Stimulated activated CD4-positive, alpha-beta T cell treated with anti-CD3 and anti-CD28 coated beads, Interleukin-12 subunit alpha, Interleukin-12 subunit beta, amount 100 ng/mL, for 4 hours (primary cell): ENCODE data around the gene ZNF554.
"Not testable (repeated sequence)": the region's sequence is repeated elsewhere in the genome, so short reads cannot be mapped to it uniquely, and the experiment has no call there.

ENCODE experiments used
- DNase-seq: peaks from one replicate; pipeline ENCODE4 v3.0.0-alpha.2; 2020

The ZNF554 gene

DNA sequence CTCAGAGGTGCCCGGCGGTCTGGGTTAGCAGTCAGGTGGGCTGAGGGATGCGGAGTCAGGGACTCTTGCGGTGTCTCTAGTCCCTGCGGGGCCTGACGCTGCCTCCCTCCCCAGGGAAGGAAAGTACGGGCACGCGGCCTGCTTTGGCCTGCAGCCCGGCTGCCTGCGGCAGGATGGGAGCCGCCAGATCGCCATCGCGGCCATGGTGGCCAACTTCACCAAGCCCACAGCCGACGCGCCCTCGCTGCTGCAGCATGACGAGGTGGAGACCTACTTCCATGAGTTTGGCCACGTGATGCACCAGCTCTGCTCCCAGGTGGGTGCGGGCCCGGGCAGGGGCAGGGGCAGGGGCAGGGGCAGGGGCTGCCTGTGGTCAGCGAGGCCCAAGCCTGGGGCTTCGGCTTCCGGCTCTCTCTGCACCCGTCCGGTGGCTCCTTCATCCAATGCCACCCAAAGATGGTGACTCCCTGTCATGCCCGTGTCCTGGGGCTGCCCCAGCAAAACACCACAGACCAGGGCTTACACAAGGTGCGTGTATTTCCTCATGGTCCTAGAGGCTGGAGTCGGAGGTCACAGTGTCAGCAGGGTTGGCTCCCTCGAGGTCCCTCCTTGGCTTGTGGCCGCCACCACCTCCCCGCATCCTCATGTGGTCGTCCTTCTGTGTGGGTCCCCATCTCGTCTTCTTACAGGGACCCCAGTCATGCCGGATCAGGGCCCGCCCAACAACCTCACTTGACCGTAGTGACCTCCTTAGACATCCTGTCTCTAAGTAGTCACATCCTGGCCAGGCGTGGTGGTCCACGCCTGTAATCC lies 11.3 kb upstream of the ZNF554 start:
- DNase-seq, result no peak

GRCh38 chr19:2809387-2810140 lies 10.1 kb upstream of the ZNF554 start:
- no peak for DNase-seq

DNA sequence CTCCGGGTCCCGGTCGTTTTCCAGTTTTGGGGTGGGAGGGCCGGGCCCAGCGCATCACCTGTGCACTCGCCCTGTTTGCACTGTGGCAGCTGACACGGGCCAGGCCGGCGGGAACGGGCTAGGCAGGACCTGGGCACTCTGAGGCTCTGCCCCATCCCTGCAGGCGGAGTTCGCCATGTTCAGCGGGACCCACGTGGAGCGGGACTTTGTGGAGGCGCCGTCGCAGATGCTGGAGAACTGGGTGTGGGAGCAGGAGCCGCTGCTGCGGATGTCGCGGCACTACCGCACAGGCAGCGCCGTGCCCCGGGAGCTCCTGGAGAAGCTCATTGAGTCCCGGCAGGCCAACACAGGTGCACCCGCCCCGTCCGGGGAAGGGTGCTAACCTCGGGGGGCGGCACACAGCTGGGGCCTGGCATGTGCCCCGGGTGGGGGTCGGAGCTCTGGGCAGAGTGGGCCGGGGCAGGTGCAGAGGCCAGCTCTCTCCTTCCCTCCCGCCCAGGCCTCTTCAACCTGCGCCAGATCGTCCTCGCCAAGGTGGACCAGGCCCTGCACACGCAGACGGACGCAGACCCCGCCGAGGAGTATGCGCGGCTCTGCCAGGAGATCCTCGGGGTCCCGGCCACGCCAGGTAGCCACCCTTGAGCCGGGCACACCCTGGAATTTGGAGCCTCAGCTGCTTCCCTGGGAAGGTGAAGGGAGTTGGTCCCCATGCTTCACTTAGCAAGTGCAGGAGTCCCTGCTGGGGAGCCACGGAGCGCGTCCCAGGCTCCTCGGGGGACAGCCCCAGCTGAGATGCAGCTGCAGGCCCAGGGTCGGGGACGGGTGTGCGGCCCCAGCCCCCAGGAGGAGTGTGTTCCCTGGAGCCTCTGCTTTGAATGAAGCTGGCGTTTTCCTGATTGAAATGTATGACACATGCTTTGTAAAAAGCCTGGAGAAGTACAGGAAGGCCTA lies 9.3 kb upstream of the ZNF554 start:
- DNase-seq, result no peak

DNA sequence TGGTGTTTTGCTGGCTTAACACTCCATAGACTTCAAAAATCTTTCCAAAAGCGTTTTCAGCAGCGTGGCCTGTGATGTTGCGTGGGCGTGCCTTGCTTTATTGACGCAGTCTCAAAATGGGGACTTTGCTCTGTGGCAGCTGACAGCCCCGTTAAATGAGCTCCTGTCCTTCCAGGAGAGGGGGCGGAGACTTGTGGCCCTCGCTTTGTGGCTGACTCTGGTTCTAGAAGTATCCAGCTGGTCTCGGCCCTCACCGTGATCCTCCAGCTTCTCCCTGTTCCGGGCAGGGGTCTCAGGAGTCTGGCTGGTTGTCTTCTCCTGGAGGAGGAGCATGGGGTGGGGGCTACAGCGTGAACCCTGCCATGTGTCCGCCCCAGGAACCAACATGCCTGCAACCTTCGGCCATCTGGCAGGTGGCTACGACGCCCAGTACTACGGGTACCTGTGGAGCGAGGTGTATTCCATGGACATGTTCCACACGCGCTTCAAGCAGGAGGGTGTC lies 8.4 kb upstream of the ZNF554 start:
- no peak for DNase-seq

DNA sequence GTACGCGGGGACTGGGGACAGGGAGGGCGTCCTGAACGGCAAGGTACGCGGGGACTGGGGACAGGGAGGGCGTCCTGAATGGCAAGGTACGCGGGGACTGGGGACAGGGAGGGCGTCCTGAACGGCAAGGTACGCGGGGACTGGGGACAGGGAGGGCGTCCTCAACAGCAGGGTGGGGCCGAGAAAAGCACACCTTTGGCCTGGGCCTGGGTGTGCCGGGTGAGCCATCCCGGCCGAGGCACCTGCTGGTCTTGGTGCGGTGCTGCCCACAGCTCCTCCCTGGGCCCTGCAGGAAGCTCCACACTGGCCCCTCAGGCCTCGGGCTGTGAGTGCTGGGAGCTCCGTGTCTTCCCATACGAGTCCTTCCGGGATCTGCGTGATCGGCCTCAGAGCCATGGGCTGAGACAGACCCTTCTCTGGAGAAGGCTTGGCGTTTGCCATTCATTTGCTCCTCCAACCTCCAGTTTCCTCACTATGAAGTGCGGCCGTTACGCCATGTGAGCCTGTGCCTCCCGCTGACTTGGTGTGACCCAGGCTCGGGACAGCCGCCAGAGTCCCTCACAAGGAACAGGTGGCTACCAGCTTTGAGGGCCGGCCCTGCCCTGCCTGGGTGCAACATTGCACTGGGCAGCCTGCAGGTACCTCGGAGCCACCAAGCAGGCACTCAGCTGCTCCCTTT lies 7.8 kb upstream of the ZNF554 start:
- DNase-seq, result no peak

DNA sequence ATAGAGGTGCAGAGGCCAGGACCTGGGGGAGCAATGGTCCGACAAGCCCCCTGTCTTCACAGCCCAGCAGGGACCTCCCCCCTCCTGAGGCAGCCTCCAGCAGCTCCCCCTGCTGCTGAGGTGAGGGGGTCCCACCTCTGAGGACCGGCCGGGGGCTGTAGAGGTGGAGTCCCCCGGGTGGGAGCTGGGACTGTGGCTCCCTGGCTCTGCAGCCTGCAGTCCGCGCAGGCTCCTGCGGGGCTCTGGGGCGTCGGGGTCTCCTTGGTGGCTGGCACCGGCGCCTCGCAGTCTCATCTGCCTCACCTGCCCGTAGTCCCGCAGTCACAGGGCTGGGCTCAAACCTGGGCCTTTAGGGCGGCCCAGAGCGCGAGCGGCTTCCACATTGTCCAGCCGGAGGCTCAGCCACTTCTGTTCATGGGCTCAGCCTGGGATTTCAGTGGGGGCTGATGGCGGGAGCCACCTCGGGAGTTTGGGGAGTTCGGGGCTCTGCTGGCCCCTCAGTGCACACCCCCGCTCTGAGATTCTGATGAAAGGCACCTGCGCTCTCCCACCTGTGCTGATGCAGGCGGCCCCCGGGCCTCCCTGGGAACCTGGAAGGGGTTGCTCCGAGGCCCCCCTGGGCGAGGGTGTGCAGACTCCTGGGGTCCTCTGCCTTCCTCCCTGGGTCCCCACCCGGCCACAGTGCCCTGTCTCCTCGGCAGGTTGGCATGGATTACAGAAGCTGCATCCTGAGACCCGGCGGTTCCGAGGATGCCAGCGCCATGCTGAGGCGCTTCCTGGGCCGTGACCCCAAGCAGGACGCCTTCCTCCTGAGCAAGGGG lies 7.0 kb upstream of the ZNF554 start:
- DNase-seq, result no peak

GRCh38 chr19:2813235-2814160 lies 6.2 kb upstream of the ZNF554 start:
- no peak for DNase-seq

DNA sequence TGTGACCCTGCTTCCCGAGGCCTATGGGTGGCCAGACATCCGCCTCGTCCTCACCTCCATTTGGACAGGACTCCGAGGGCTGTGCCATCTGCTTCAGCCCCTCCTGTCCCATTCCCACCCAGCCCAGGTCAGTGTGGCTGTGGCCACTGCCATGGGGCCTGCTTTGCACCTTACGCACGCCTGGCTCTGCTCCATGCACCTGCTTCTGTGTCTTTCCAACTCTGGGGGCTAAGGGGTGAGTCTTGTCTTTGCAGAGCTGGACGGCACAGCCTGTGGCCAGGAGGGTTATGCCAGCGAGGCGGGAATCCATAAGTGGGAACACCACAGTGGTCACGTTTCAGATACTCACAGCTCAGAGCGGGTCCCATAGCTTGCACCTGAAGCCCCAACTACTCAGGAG lies 5.2 kb upstream of the ZNF554 start:
- no peak for DNase-seq

GRCh38 chr19:2815191-2815614 lies 4.5 kb upstream of the ZNF554 start:
- DNase-seq, result no peak

- no peak for DNase-seq
Measured at GRCh38 chr19:2815923-2816322, 3.7 kb upstream of the ZNF554 start.

DNA sequence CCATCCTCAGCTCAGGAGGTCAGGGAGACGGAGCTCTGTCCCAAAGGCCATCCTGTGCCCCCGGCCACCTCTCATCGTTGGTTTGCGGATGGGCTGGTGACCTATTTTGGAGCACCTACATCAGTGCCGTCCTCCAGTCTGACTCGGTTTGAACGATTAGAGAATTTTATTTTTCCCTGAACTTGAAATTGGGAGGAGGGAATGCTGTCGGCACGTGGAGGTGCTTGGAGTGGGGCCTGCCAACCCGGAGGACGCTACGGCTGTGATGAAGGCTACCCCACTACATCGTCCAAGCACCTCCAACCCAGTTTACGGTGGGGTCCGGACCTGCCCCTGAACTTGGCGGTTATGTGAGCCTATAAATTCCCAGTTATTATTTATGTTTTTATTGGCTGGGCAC lies 3.0 kb upstream of the ZNF554 start:
- no peak for DNase-seq

- not testable (repeated sequence) for DNase-seq
Measured at GRCh38 chr19:2817237-2817829, 2.3 kb upstream of the ZNF554 start.

DNA sequence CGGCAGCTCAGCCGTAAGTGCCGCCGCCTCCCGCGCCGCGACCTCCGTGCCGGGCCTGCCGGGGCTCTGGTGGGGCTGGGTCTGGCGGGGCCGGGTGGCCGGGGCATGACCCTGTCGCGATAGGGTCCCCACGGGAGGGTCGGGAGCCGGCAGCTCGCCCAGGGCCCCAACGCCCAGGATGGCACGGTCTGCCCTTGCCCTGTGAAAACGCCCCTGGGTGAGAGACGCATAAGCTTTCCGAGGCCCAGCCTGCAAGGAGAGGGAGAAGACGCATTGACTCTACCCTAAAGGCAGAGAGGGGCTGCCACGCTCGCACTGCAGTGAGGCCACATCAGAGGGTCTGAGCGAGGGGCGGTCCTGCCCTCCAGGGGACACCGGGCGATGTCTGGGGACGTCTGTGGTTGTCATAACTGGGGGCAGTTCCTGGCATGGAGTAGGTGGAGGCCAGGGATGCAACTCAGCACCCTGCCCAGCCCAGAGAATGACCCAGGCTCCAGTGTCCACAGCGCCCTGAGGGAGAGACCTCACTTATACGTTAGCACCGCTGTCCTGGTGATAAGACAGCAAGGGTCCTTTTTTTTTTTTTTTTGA lies 539 bp downstream of the ZNF554 start:
- peak; percentile 15 for DNase-seq

GRCh38 chr19:2822846-2823245 lies 3.2 kb downstream of the ZNF554 start:
- no peak for DNase-seq

DNA sequence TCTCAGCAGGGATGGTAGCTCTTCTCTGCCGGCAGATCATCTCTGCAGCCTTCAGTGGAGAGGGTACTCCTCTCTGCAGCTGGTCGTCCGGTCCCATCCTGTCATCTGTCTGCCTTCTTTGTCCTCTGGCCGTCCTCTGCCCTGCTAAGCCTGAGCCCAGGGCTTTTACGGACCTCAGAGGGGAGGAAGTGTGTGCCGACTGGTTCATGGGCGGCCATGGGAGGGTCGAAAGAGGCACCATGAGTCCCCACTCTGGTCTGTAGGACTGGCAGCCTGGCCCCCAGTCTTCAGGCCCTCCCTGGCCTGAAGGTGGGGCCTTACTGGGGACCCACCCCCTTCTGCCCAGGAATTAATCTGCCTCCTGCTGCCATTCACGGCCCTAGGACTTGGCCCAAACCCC lies 4.0 kb downstream of the ZNF554 start:
- no peak for DNase-seq

- no peak for DNase-seq
Measured at GRCh38 chr19:2824129-2824528, 4.5 kb downstream of the ZNF554 start.

DNA sequence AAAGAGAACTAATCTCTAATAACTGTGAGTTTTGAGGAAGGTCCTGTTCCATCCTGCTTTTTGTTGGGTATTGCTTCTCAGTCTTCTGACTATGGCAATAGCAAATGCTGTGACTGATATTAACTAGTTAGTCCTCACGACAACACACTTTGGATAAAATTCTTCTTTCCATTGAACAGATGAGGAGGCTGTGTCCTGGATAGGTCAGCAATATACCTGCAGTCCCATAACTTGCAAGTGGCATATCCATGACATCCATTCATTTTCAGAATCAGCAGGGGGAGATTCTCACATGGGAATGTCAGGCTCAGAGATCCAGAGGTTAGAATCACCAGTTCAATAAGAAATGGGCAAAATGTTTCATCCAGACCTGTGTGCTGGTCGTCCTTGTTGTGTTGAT lies 7.4 kb downstream of the ZNF554 start:
- DNase-seq, result no peak

DNA sequence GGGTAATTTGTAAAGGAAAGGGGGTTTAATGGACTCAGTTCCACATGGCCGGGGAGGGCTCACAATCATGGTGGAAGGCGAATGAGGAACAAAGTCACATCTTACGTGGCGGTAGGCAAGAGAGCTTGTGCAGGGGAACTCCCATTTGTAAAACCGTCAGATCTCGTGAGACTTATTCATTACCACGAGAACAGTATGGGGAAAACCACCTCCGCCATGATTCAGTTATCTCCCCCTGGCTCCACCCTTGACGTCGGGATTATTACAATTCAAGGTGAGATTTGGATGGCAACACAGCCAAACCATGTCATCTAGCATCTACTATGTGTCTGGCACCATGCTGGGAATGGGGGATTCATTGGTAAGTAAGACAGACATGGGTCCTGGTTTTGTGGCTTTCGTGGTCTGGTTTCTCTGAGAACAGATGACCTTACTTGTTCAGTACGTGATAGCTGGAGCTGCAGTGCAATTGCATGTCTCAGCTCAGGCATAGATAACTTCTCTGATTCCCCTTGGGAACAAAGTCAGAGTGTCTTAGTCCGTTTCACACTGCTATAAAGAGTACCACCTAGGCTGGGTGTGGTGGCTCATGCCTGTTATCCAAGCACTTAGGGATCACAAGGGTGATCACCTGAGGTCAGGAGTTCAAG lies 8.3 kb downstream of the ZNF554 start:
- DNase-seq, result no peak

GRCh38 chr19:2834294-2834871 lies 14.7 kb downstream of the ZNF554 start:
- no peak for DNase-seq
